H9 (cell line): ENCODE results near the gene DAB2IP. TPM values are rescaled to one million over a fixed set of nuclear protein-coding genes. Genes with fewer than 3 reads are reported as not detected.

ENCODE experiments used
- DNase-seq: peaks from one replicate; pipeline ENCODE4 v3.0.0-alpha.2; 2017
- H2AFZ ChIP-seq: one replicate; pipeline ENCODE4 v1.6.1; 2013; ENCODE audit warnings: mild to moderate bottlenecking, low read length, control low read depth, moderate library complexity
- H2AK5ac ChIP-seq: 2 replicates; pipeline ENCODE4 v1.6.1; 2013; ENCODE audit warnings: low read length, control low read depth, mixed read lengths; ENCODE audit not compliant: insufficient read length
- H2BK120ac ChIP-seq: one replicate; pipeline ENCODE4 v1.6.1; 2013; ENCODE audit warnings: low read depth, mild to moderate bottlenecking, low read length, control low read depth, inconsistent platforms; ENCODE audit not compliant: poor library complexity, severe bottlenecking
- H2BK12ac ChIP-seq: 2 replicates; pipeline ENCODE4 v1.6.1; 2013; ENCODE audit warnings: low read length, control low read depth, mixed read lengths, low read depth; ENCODE audit not compliant: insufficient read length
- H2BK15ac ChIP-seq: 2 replicates; pipeline ENCODE4 v1.6.1; 2013; ENCODE audit warnings: low read depth, low read length, control low read depth
- H2BK20ac ChIP-seq: one replicate; pipeline ENCODE4 v1.6.1; 2013; ENCODE audit warnings: low read depth, mild to moderate bottlenecking, low read length, control low read depth, inconsistent platforms; ENCODE audit not compliant: poor library complexity, severe bottlenecking
- H2BK5ac ChIP-seq: 2 replicates; pipeline ENCODE4 v1.6.1; 2013; ENCODE audit warnings: low read length, control low read depth, mixed read lengths; ENCODE audit not compliant: insufficient read length
- H3K14ac ChIP-seq: 2 replicates; pipeline ENCODE4 v1.6.1; 2013; ENCODE audit warnings: low read length, control low read depth; ENCODE audit not compliant: insufficient read depth
- H3K18ac ChIP-seq: 2 replicates; pipeline ENCODE4 v1.6.1; 2013; ENCODE audit warnings: low read depth, mild to moderate bottlenecking, mixed read lengths, low read length, control low read depth; ENCODE audit not compliant: insufficient read length
- H3K23ac ChIP-seq: 2 replicates; pipeline ENCODE4 v1.6.1; 2013; ENCODE audit warnings: low read length, control low read depth, mixed read lengths, low read depth; ENCODE audit not compliant: insufficient read length
- H3K23me2 ChIP-seq: 2 replicates; pipeline ENCODE4 v1.6.1; 2013; ENCODE audit warnings: low read depth, mild to moderate bottlenecking, mixed read lengths, low read length, control low read depth; ENCODE audit not compliant: insufficient read length, poor library complexity, severe bottlenecking
- H3K27ac ChIP-seq: 2 replicates; pipeline ENCODE4 v1.5.1; 2013; ENCODE audit warnings: low read length, control low read depth, mixed read lengths, low read depth; ENCODE audit not compliant: insufficient read length
- H3K27me3 ChIP-seq: 2 replicates; pipeline ENCODE4 v1.6.1; 2013; ENCODE audit warnings: low read length, control low read depth, inconsistent platforms; ENCODE audit not compliant: insufficient read depth
- H3K4ac ChIP-seq: 2 replicates; pipeline ENCODE4 v1.6.1; 2013; ENCODE audit warnings: low read depth, mild to moderate bottlenecking, control low read depth, inconsistent platforms, low read length, moderate library complexity
- H3K4me1 ChIP-seq: 2 replicates; pipeline ENCODE4 v1.6.1; 2013; ENCODE audit warnings: low read length, control low read depth, inconsistent platforms; ENCODE audit not compliant: insufficient read depth
- H3K4me2 ChIP-seq: 2 replicates; pipeline ENCODE4 v1.6.1; 2013; ENCODE audit warnings: low read length, control low read depth, mixed read lengths; ENCODE audit not compliant: insufficient read length, insufficient read depth
- H3K56ac ChIP-seq: 2 replicates; pipeline ENCODE4 v1.6.1; 2013; ENCODE audit warnings: low read depth, mild to moderate bottlenecking, mixed read lengths, low read length, control low read depth; ENCODE audit not compliant: insufficient read length
- H3K79me1 ChIP-seq: 2 replicates; pipeline ENCODE4 v1.6.1; 2013; ENCODE audit warnings: low read depth, mild to moderate bottlenecking, moderate library complexity, low read length, control low read depth, inconsistent platforms; ENCODE audit not compliant: insufficient read depth, poor library complexity, severe bottlenecking
- H3K79me2 ChIP-seq: 2 replicates; pipeline ENCODE4 v1.6.1; 2013; ENCODE audit warnings: low read length, control low read depth, inconsistent platforms; ENCODE audit not compliant: insufficient read depth
- H3K9ac ChIP-seq: 2 replicates; pipeline ENCODE4 v1.6.1; 2013; ENCODE audit warnings: low read length, control low read depth, mixed read lengths; ENCODE audit not compliant: insufficient read length; ENCODE audit errors: extremely low read depth
- H3K9me3 ChIP-seq: one replicate; pipeline ENCODE4 v1.6.1; 2013; ENCODE audit warnings: low read depth, low read length, inconsistent platforms; ENCODE audit not compliant: control insufficient read depth
- H3T11ph ChIP-seq: one replicate; pipeline ENCODE4 v1.6.1; 2013; ENCODE audit warnings: mild to moderate bottlenecking, low read length, control low read depth, inconsistent platforms
- H4K20me1 ChIP-seq: one replicate; pipeline ENCODE4 v1.6.1; 2013; ENCODE audit not compliant: control insufficient read depth, insufficient read length, insufficient read depth
- H4K5ac ChIP-seq: 2 replicates; pipeline ENCODE4 v1.6.1; 2013; ENCODE audit warnings: low read depth, mild to moderate bottlenecking, mixed read lengths, low read length, control low read depth; ENCODE audit not compliant: insufficient read length
- H4K8ac ChIP-seq: replicated peaks from 2 replicates; pipeline ENCODE4 v1.6.1; 2013; ENCODE audit warnings: low read length, control low read depth, mixed read lengths, low read depth; ENCODE audit not compliant: insufficient read length
- H4K91ac ChIP-seq: 2 replicates; pipeline ENCODE4 v1.6.1; 2013; ENCODE audit warnings: low read depth, mild to moderate bottlenecking, moderate library complexity, mixed read lengths, low read length, control low read depth; ENCODE audit not compliant: insufficient read length
- H3K27ac Mint-ChIP-seq, 3 experiments: 2 replicates in 2 of 3; 3 replicates in 1 of 3; pipeline ENCODE4 v1.8.0; 2020 to 2021; ENCODE audit warnings: mixed read lengths in 3 of 3, mild to moderate bottlenecking in 1 of 3, moderate library complexity in 1 of 3
- H3K27me3 Mint-ChIP-seq: 2 replicates; pipeline ENCODE4 v1.8.0; 2021; ENCODE audit warnings: low read depth, mild to moderate bottlenecking, moderate library complexity, mixed read lengths
- H3K36me3 Mint-ChIP-seq, 3 experiments: 2 replicates in 2 of 3; 3 replicates in 1 of 3; pipeline ENCODE4 v1.8.0; 2020 to 2021; ENCODE audit warnings: low read depth in 3 of 3, mixed read lengths in 3 of 3; ENCODE audit not compliant: insufficient read depth in 1 of 3
- H3K4me1 Mint-ChIP-seq, 2 experiments: 2 replicates each; pipeline ENCODE4 v1.8.0; 2020; ENCODE audit warnings: mixed read lengths in 2 of 2
- H3K4me3 Mint-ChIP-seq, 2 experiments: 2 replicates in 1 of 2; 3 replicates in 1 of 2; pipeline ENCODE4 v1.8.0; 2020 to 2021; ENCODE audit warnings: mild to moderate bottlenecking in 2 of 2, mixed read lengths in 2 of 2, moderate library complexity in 1 of 2
- H3K9me3 Mint-ChIP-seq, 2 experiments: 2 replicates in 1 of 2; 3 replicates in 1 of 2; pipeline ENCODE4 v1.8.0; 2020; ENCODE audit warnings: mild to moderate bottlenecking in 2 of 2, mixed read lengths in 2 of 2, moderate library complexity in 1 of 2
- CTCF ChIP-seq: fragments of 200-600 bp; sonication (generic); conservative IDR thresholded peaks from 3 replicates; pipeline ENCODE4 v1.8.0; 2021; ENCODE audit warnings: antibody characterized with exemption, mild to moderate bottlenecking
- WGBS: extraction: QIAGEN DNeasy Blood & Tissue Kit; methylation state at CpG from one replicate; pipeline ENCODE4 v1.1.7; 2013; ENCODE audit warnings: missing lambda C conversion rate, low lambda C conversion rate, mixed read lengths; ENCODE audit not compliant: insufficient read length; ENCODE audit errors: extremely low coverage; 5-methylcytosine and 5-hydroxymethylcytosine counted together
- total RNA-seq: library from RNA; stranded (reverse); gene quantifications from 2 replicates; pipeline ENCODE4 v1.2.1, GENCODE V29; 2021

The DAB2IP gene
- total RNA-seq, 1 experiment from 2014 or later: 22.6 TPM

GRCh38 chr9:121645853-121646807 is 5.3 kb upstream of the DAB2IP start:
- no peak for TF ChIP-seq CTCF
- Histone ChIP-seq H3K4me2 (no peak overlapping the region), H3K23ac (no peak overlapping the region), H3K79me2 (no peaks in the 10 kb centered on the region), H3K56ac (no peak overlapping the region), H2BK20ac (no peak overlapping the region), H4K20me1 (no peaks in the 10 kb centered on the region), H2BK15ac (no peak overlapping the region), H2AK5ac (no peak overlapping the region), H3K23me2 (peaks cover 4% of the 10 kb centered on the region), H3K27ac (no peak overlapping the region), H3K14ac (no peak overlapping the region), H2BK120ac (no peak overlapping the region), H3K4me1 (peaks cover 6% of the 10 kb centered on the region; the same call in 1 of the 2 replicates), H4K91ac (no peak overlapping the region), H2AFZ (no peak overlapping the region), H3K9me3 (no peaks in the 10 kb centered on the region), H2BK12ac (no peak overlapping the region), H3K9ac (no peak overlapping the region), H3K27me3 (no peaks in the 10 kb centered on the region), H3K79me1 (no peaks in the 10 kb centered on the region), H3T11ph (no peak overlapping the region), H4K5ac (no peak overlapping the region), H4K8ac (no peak overlapping the region), H2BK5ac (no peak overlapping the region), H3K4ac (no peak overlapping the region), H3K18ac (no peak overlapping the region)
- Mint-ChIP-seq H3K27me3 (peaks cover 13% of the 10 kb centered on the region), H3K9me3 (no peaks in the 10 kb centered on the region; a peak in 1 of 5 replicates), H3K27ac (peak overlapping the region in 2 of 3 experiments; percentile 61 to 90; a peak in 2 of 7 replicates), H3K36me3 (no peaks in the 10 kb centered on the region; a peak in 1 of 7 replicates), H3K4me3 (no peak overlapping the region; a peak in 1 of 5 replicates), H3K4me1 (peaks cover 42 to 53% of the 10 kb centered on the region in 2 experiments)
- WGBS: no CpG with 5 or more reads among the region's 22 CpGs
- no peak for DNase-seq
